Mammary epithelial cell (primary cell): ENCODE measurements around the gene EDEM2.

ENCODE experiments used
- EZH2 ChIP-seq: IDR thresholded peaks from 2 replicates; pipeline ENCODE4 v1.6.1; 2012; ENCODE audit warnings: low read length, inconsistent platforms, borderline replicate concordance
- TF ChIP-seq, protein P1 (sequence below), 2 donors: IDR thresholded peaks in 1 of 2; conservative IDR thresholded peaks in 1 of 2; 2 replicates each; pipeline ENCODE4 v1.5.1; 2011 to 2012; ENCODE audit warnings: inconsistent platforms in 2 of 2, low read length in 2 of 2, mild to moderate bottlenecking in 2 of 2, control low read depth in 1 of 2, low read depth in 1 of 2; ENCODE audit not compliant: insufficient read depth in 1 of 2; ENCODE audit errors: extremely low read depth in 1 of 2

GRCh38 chr20:35156978-35157377 lies 9.8 kb upstream of the EDEM2 start:
- TF ChIP-seq, protein P1, sequence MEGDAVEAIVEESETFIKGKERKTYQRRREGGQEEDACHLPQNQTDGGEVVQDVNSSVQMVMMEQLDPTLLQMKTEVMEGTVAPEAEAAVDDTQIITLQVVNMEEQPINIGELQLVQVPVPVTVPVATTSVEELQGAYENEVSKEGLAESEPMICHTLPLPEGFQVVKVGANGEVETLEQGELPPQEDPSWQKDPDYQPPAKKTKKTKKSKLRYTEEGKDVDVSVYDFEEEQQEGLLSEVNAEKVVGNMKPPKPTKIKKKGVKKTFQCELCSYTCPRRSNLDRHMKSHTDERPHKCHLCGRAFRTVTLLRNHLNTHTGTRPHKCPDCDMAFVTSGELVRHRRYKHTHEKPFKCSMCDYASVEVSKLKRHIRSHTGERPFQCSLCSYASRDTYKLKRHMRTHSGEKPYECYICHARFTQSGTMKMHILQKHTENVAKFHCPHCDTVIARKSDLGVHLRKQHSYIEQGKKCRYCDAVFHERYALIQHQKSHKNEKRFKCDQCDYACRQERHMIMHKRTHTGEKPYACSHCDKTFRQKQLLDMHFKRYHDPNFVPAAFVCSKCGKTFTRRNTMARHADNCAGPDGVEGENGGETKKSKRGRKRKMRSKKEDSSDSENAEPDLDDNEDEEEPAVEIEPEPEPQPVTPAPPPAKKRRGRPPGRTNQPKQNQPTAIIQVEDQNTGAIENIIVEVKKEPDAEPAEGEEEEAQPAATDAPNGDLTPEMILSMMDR (conservative IDR thresholded peaks at IDR 0.05 in 1 of 2, IDR thresholded peaks at IDR 0.05 in 1 of 2; ENCODE audit: extremely low read depth in 1 of 2, insufficient read depth in 1 of 2, low read depth in 1 of 2, low read length in 2 of 2) = no peak
- TF ChIP-seq EZH2 = no peak
